Measurements from ENCODE around the gene PDXK. TPM values are rescaled to one million over a fixed set of nuclear protein-coding genes. Genes with fewer than 3 reads are reported as not detected.
A peak's percentile ranks its signal among the peaks of the same experiment; 100 is the strongest.

Gene PDXK
- total RNA-seq, 1 experiment from 2014 or later, result 114 TPM

DNA sequence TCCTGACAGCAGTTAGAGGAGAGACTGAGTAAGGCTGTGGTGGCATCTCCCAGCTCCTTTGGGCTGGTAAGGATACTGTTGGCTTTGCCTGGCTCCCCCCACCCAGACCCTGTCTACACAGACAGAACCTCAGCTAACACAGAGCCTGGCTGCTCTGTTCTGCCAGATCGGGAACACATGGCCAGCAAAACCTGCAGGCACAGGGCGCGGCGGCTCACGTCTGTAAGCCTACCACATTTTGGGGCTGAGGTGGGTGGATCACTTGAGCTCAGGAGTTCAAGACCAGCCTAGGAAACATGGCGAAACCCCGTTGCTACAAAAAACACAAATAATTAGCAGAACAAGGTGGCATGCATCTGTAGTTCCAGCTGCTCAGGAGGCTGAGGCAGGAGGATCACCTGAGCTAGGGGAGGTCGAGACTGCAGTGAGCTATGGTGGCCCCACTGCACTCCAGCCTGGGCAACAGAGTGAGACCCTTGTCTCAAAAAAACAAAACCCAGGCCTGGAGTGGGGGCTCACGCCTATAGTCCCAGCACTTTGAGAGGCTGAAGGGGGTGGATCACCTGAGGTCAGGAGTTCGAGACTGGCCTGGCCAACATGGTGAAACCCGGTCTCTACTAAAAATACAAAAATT lies 50.5 kb downstream of the PDXK start:
- ChIA-PET POLR2A (ENCODE audit: low non-redundant PET) (no interaction called here), CTCF (no interaction called here)
- DNase-seq (ENCODE audit: low spot score), result no peak
- no peak overlapping the region for H3K27ac ChIP-seq (ENCODE audit: low read depth, low read length, poor library complexity, severe bottlenecking)
- no peaks in the 10 kb centered on the region for H3K27me3 ChIP-seq (replicated peaks; ENCODE audit: insufficient read depth, low read depth, low read length, poor library complexity)
- no peaks in the 10 kb centered on the region for H3K9me3 ChIP-seq (ENCODE audit: low read depth, low read length, poor library complexity, severe bottlenecking)
- no peak overlapping the region for H3K4me3 ChIP-seq (ENCODE audit: low read depth, low read length, poor library complexity, severe bottlenecking)
- peaks cover 21% of the 10 kb centered on the region for H3K36me3 ChIP-seq (ENCODE audit: insufficient read depth, low read length, poor library complexity, severe bottlenecking)
- H3K4me1 ChIP-seq (ENCODE audit: insufficient read depth, low read length, poor library complexity, severe bottlenecking), result peaks cover 27% of the 10 kb centered on the region
- BruUV-seq (replicated peaks), result no TSS peak
- intact Hi-C loops (cut with micrococcal nuclease; ENCODE audit: unreplicated experiment), result no loop called here
- TF ChIP-seq, protein P1, sequence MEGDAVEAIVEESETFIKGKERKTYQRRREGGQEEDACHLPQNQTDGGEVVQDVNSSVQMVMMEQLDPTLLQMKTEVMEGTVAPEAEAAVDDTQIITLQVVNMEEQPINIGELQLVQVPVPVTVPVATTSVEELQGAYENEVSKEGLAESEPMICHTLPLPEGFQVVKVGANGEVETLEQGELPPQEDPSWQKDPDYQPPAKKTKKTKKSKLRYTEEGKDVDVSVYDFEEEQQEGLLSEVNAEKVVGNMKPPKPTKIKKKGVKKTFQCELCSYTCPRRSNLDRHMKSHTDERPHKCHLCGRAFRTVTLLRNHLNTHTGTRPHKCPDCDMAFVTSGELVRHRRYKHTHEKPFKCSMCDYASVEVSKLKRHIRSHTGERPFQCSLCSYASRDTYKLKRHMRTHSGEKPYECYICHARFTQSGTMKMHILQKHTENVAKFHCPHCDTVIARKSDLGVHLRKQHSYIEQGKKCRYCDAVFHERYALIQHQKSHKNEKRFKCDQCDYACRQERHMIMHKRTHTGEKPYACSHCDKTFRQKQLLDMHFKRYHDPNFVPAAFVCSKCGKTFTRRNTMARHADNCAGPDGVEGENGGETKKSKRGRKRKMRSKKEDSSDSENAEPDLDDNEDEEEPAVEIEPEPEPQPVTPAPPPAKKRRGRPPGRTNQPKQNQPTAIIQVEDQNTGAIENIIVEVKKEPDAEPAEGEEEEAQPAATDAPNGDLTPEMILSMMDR (conservative IDR thresholded peaks at IDR 0.05; ENCODE audit: low read depth, low read length), result no peak
- TF ChIP-seq EZH2 (IDR thresholded peaks at IDR 0.05; ENCODE audit: borderline replicate concordance, low read depth, low read length, poor library complexity, severe bottlenecking), result no peak

DNA sequence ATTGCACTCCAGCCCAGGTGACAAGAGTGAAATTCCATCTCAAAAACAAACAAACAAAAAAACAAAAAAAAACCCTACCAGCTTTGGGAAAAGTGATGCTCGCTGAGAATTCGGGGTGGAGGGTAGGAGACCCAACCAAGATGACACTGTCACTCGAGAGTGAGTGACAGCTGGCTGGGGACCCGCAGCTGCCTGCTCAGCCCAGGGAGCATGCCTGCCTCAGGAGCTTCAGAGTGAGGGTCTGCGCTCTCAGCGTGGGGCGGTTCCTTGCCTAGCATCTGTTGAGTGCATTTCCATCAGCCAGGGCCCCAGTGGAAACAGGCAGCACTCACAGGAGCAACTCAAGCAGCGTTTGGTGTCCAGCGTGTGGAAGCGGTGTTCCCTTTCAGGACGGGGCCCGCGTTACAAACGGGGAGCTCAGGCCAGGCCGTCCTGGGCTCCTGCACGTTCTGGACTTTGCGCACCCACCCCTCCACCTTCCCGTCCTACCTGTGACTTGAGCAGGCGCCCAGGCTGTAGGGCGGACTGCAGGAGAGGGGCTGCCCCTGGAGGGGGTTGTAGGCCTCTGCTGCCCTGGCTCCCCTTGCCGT lies 51.2 kb downstream of the PDXK start:
- TF ChIP-seq, protein P1 (conservative IDR thresholded peaks at IDR 0.05; ENCODE audit: low read depth, low read length), result no peak
- no peak for TF ChIP-seq EZH2 (IDR thresholded peaks at IDR 0.05; ENCODE audit: borderline replicate concordance, low read depth, low read length, poor library complexity, severe bottlenecking)

DNA sequence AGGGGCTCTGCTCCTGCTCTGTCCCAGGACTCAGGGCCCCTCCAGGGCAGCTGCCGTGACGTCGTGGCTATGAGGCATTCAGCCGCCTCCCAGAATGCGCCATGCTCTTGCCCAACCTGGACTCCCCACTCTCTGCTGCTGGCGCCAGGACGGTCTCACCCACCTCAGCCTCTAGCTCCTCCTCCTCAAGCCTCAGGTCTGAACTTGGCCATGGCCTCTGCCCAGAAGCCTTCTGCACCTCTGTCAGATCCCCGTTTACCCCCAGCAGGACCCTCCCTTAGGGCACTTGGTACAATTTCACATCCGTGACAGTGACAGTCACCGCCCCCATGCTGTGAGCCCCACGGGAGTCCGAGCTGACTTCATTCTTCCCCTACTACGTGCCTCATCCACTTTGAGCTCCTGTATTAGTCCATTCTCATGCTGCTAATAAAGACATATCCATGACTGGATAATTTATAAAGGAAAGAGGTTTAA lies 52.3 kb downstream of the PDXK start:
- Histone ChIP-seq H3K36me3 (ENCODE audit: insufficient read depth, low read length, poor library complexity, severe bottlenecking) (peaks cover 23% of the 10 kb centered on the region), H3K4me3 (ENCODE audit: low read depth, low read length, poor library complexity, severe bottlenecking) (no peak overlapping the region), H3K4me1 (ENCODE audit: insufficient read depth, low read length, poor library complexity, severe bottlenecking) (peaks cover 27% of the 10 kb centered on the region), H3K9me3 (ENCODE audit: low read depth, low read length, poor library complexity, severe bottlenecking) (no peaks in the 10 kb centered on the region), H3K27ac (ENCODE audit: low read depth, low read length, poor library complexity, severe bottlenecking) (peak overlapping the region; percentile 49), H3K27me3 (replicated peaks; ENCODE audit: insufficient read depth, low read depth, low read length, poor library complexity) (no peaks in the 10 kb centered on the region)
- ChIA-PET POLR2A (ENCODE audit: low non-redundant PET) (interaction anchor here (0.7 kb wide), 1 partner anchor 254 kb away, joined by 11 read pairs; no protein-coding TSS in a partner anchor), CTCF (no interaction called here)
- TF ChIP-seq, protein P1 (conservative IDR thresholded peaks at IDR 0.05; ENCODE audit: low read depth, low read length), result no peak
- no peak for TF ChIP-seq EZH2 (IDR thresholded peaks at IDR 0.05; ENCODE audit: borderline replicate concordance, low read depth, low read length, poor library complexity, severe bottlenecking)
- TSS peak; percentile 19 for BruUV-seq (replicated peaks)
- intact Hi-C loops (cut with micrococcal nuclease; ENCODE audit: unreplicated experiment), result no loop called here
- DNase-seq (ENCODE audit: low spot score), result no peak

More for the DNA sequence above, 51.2 kb downstream of the PDXK start:
- Histone ChIP-seq H3K36me3 (ENCODE audit: insufficient read depth, low read length, poor library complexity, severe bottlenecking) (peaks cover 23% of the 10 kb centered on the region), H3K27ac (ENCODE audit: low read depth, low read length, poor library complexity, severe bottlenecking) (no peak overlapping the region), H3K27me3 (replicated peaks; ENCODE audit: insufficient read depth, low read depth, low read length, poor library complexity) (no peaks in the 10 kb centered on the region), H3K9me3 (ENCODE audit: low read depth, low read length, poor library complexity, severe bottlenecking) (no peaks in the 10 kb centered on the region), H3K4me1 (ENCODE audit: insufficient read depth, low read length, poor library complexity, severe bottlenecking) (peaks cover 27% of the 10 kb centered on the region), H3K4me3 (ENCODE audit: low read depth, low read length, poor library complexity, severe bottlenecking) (no peak overlapping the region)
- POLR2A ChIA-PET (ENCODE audit: low non-redundant PET), result no interaction called here
- CTCF ChIA-PET, result no interaction called here
- no peak for DNase-seq (ENCODE audit: low spot score)
- no TSS peak for BruUV-seq (replicated peaks)
- intact Hi-C loops (cut with micrococcal nuclease; ENCODE audit: unreplicated experiment), result no loop called here

Measured in A673 (cell line).